Hematopoietic multipotent progenitor cell (in vitro differentiated cells): ENCODE data around the gene RASD1. TPM values are rescaled to one million over a fixed set of nuclear protein-coding genes. Genes with fewer than 3 reads are reported as not detected.
"Not testable (repeated sequence)": the region's sequence is repeated elsewhere in the genome, so short reads cannot be mapped to it uniquely, and the experiment has no call there.

ENCODE experiments used
- DNase-seq, 3 donors: peaks; one replicate each; pipeline ENCODE4 v3.0.0-alpha.2; 2011 to 2015; ENCODE audit warnings: low read depth in 2 of 3, low spot score in 2 of 3
- total RNA-seq: library from RNA; depleted of rRNA; stranded (reverse); fragments of >200 nt; gene quantifications from one replicate; pipeline ENCODE4 v1.2.3, GENCODE V29; 2012

RASD1 gene
- total RNA-seq, 1 donor: 3.0 TPM

DNA sequence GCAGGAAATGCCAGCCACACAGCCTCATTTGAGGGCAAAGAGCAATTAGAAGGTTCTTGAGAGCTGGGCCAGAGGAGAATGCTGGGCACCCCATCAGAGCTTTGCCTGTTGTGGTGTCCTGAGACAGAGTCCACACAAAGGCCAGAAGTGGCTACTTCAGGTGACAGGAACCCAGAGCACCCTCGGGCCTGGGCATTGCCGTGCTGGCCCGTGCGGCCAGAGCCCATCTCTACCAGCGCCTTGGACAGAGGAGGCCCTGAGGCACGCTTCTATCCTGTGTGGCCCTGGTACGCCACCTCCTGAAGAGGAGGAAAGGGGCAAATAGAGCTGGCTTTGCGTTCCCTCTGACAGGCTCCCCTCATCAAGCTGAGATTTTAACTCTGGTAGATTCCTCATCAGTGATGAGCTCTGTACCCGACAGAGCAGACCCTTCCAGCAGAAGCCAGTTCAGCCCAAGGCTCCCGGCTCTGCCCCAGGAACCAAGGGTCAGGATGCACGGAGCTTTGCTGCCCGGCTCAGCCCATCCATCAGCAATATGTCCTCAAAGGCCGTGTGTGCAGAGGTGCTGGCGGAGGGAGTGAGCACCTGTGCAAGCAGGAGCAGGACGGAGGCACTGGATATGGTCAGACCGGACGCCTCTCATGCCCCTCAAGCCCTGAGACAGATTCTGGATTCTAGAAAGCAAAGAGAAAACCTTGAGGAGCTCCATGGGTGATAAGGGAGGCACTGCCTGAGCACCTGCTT lies 3.4 kb upstream of the RASD1 start:
- no peak for DNase-seq

DNA sequence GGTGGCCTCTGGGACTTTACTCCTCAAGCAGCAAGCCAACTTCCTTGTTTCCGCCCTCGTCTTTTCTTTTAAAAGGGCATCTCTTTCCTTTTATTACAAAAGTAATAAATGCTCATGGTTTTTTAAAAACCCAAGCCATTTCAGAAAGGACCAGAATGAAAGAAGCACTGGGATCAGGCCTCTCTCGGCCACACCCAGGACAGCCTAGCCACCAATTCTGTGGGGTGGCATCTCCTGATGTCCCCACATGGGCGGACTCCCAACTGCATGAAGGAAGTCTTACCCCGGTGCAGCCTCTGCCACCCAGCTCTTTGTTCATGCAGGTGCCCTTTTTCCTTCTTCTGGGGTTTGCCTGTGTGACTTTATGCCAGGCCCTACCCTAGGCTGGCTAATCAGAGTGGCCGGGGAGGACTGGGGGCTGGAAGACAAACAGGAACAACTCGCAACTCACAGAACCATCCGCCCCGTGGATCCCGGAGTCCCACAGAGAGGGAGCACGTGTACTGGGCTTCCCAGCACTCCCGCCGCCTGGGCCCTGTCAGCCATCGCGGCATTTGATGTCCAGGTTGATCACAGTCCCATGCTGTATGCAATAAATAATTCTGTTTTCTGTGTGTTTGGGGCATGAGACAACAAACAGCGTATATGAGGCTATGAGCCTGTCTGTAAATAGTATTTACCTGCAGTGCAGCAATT lies 2.6 kb upstream of the RASD1 start:
- DNase-seq: no peak

DNA sequence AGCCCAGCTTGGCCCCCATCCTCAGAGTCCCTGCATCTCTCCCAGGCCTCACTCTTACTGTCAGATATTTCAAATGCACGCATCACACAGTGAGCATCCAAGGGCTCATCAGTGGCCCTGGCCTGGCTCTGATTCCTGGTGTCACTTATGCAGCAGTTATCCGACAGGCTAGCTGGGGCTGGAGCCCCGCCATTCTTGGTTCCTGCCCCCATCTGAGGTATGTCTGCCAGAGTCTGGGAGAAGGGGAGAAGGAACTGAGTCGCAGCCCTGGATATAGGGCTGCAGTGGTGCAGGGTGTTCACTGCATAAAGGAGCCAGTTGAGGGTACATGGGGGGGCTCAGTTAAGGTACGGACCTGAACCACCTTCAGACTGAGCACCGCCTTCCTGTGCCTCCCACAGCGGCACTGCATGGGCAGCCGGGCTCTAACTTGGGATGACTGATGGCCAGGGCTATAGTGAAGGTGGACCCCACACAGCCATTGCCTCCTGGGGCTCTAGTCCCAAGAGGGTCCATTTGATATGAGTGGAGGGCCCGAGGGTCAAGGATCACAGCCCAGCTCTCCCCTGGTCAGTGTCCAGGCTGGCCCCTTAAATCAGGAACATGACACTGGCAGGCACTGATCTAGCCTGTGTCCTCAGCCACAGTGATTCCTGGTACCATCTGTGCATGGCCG lies 1.8 kb upstream of the RASD1 start:
- no peak for DNase-seq

- no peak for DNase-seq
These were observed 1.1 kb upstream of the RASD1 start for GRCh38 chr17:17497065-17497844.

GRCh38 chr17:17495536-17496188 lies 533 bp downstream of the RASD1 start:
- DNase-seq: peak in 2 of 3 donors; percentile 22 to 40

DNA sequence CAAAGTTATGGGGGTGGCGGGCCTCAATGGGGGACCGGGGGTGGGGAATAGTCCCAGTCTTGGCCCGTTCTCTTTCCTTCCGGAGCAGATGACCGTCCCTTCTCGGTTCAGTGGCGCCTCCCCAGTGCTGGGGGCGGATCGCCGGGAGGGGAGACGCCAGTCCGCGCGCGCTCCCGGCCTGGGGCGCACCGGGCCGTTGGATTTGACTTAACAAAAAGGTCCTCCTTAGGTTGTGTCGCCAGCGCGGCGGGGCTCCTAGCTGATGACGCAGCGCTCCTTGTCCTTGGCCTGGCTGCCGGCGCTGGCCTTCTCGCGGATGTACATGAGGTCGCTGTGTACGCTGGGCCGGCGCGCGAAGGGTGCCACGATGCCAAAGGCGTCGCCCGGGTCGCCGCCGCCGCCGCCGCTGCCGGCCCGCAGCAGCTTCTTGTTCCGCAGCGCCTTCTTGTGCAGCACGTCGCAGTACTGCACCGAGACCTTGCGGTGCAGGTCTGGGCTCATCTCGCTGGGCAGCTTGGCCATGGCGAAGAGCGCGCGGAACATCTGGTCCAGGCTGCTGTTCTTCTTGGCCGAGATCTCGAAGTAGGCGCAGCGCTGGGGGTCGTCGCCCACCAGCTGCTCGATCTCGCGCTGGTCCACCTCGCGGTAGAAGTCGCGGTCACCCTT lies 1.2 kb downstream of the RASD1 start:
- peak in 2 of 3 donors; percentile 38 to 40 for DNase-seq

DNA sequence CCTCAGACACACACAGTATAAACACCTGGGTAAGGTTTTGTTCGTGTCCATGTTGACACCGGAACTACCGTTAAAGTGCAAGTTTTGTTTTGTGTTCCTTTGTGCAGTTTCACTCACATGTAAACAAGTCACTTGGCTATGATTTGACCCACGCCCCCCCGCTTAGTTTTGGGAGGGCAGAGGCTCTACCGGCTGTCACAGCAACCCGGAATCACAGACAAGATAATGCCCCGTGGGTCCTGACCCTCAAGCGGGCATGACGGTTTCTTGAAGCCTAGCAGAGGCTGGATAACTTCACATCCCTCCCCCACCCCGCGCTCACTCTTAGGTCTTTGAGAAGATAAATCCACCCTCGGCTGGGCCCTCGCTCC lies 1.7 kb downstream of the RASD1 start:
- DNase-seq: peak in 1 of 3 donors; percentile 9

DNA sequence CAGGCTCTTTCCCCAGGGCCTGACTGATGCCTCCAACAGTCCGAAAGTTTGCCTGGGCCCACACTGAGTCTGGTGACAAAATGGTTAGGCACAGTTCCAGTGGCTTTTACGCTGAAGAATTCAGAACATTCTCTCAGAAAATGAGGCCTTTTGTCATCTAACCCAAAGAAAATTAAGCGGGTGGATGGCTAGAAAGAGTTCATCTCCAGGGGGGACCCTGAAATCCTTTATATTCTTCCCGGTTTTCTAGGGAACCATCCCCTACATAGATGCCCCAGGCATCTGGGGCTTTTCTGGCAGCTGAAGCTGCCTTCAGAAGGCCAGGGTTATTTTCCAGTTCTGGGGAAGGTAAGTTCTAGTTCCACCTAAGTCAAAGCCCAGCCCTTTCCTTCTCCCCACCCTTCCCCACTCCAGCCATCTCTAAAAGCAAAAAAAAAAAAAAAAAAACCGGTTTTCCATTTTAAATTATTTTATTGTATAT lies 2.2 kb downstream of the RASD1 start:
- no peak for DNase-seq

DNA sequence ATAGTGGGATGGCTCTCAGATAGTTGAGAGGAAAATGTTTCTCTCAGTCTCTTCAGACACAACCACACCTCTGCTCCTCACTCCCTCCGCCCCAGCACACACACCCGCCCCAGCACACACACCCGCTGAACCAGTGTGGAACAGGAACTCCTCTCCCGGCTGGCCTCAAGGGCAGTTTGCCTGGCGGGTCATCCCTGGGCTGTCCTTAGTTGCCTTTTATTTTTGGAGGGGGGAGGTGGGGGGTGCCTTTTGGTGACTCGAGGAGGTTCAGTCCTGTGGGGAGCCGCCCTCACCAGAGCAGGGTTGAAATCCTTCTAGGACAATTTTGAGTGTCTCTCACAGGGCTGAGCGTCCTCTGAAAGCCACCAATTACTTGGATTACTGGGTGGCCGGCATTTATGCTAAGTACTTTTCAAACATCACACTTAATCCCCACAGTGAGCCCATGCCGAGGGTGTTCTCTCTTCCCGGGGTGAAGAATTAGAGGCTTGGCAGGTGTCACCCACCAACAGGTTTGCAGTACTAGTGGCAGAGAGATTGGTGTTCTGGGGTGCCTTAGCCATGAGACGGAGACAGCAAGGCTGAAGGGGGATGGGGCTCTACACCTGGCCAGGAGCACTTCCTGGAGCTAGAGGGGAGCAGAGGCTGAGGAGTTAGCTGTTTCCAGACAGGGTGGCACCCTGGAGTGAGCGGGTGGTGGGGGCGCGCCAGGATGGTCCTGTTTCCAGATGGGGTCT lies 2.8 kb downstream of the RASD1 start:
- DNase-seq: no peak

GRCh38 chr17:17492571-17492970 lies 3.6 kb downstream of the RASD1 start:
- DNase-seq: no peak

DNA sequence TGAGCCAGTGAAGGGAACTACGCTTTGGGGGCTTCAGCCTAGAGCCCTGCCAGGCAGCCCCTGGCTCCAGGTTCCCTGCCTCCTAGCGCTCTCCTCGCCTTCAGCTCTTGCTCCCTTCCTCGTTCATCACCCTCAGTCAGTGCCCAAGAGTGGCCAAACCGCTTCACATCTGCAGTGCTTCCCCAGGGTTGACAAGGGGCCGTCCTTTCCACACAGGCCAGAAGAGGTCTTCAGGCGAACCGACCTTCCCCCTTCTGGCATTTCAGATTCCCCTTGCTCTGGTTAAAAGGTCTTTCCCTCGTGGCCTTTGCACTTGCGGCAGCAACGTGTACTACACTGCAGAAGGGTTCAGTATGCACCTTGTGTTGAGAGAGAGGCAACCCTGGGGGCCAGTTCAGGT lies 4.1 kb downstream of the RASD1 start:
- DNase-seq: no peak

DNA sequence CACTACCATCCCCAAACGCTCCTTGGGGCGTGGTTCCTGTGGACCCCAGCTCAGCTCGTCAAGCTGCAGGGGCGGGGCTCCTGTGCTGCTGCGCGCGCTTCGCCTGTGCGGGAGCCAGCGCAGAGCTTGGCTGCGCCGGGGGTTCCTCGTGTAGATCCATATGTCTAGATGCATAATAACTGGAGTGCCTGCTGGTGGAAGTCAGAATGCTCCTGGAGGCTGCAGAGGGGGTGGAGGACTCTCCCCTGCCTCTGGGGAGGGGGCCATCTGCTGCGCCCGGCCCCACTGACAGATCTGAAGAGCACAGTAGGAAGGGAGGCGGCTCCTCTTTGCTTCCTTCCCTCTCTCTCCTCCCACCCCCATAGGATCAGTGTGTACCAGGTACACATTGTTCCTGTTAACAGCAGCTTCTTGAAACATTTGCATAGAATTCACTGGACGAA lies 4.6 kb downstream of the RASD1 start:
- DNase-seq: no peak

DNA sequence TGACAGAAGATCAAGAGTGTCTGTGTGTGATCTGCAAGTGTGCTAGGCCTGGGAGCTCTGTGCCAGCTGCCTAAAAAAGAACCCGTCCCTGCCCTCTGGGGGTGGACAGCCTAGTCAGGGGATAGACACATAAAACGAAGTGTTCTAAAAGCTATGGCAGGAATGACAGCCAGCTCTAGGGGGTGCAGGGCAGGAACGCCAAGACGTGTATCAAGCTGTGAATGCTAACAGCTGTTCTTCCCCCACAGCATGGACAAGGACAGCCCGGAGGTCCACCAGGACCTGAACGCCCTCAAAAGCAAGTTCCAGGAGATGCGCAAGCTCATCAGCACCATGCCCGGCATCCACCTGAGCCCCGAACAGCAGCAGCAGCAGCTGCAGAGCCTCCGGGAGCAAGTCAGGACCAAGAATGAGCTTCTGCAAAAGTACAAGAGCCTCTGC lies 5.1 kb downstream of the RASD1 start:
- no peak for DNase-seq

DNA sequence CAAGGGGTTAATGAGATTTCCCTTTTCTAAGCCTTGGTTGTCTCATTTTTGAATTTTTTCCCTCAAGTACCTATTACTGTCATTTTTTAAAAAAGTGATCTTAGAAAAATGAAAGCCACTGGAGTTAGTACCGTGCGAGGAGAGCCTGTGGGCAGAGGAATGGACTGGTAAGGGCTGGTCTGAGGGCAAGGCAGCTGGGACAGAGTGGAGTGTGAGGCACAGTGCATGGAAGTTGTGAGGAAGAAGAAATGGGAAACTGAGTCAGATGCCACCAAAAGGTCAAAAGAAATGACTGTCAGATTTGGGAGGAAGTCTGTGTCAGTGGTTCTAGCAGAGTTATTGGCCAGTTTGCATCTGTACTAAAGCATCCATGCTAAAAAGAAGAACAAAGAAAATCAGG lies 8.2 kb downstream of the RASD1 start:
- no peak for DNase-seq

DNA sequence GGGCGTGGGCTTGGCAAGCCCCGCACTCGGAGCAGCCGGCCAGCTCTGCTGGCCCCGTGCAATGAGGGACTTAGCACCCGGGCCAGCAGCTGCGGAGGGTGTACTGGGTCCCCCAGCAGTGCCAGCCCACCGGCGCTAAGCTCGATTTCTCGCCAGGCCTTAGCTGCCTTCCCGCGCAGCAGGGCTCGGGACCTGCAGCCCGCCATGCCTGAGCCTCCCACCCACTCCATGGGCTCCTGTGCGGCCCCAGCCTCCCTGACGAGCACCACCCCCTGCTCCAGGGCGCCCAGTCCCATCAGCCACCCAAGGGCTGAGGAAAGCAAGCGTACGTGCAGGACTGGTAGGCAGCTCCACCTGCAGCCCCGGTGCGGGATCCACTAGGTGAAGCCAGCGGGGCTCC lies 9.8 kb downstream of the RASD1 start:
- not testable (repeated sequence) for DNase-seq

GRCh38 chr17:17485420-17485819 lies 10.8 kb downstream of the RASD1 start:
- DNase-seq: no peak

GRCh38 chr17:17484451-17484899 lies 11.7 kb downstream of the RASD1 start:
- DNase-seq: peak in 2 of 3 donors; percentile 23 to 26

DNA sequence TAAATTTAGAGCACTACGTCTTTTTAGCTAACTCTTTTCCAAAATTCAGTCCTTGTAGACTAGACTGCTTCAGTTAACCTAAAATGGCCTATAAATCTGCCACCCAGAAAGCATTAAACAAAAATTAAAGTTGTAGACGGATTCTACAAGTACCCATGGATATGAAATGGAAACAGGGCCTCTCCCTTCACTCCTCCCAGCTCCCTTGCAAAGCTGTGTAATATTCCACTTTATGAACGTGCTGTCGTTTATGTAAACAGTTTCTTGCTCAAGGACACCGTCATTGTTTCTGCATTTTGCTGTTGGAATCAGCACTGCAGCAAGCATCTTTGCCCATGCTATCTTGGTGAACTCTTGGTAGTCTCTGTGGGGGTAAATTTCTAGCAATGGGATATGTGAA lies 14.3 kb downstream of the RASD1 start:
- no peak for DNase-seq

- no peak for DNase-seq
These were observed 15.5 kb downstream of the RASD1 start for GRCh38 chr17:17480593-17481148.
